ENCODE results near the gene AP3B2.
"Not testable (repeated sequence)": the region's sequence is repeated elsewhere in the genome, so short reads cannot be mapped to it uniquely, and the experiment has no call there.

Gene AP3B2

GRCh38 chr15:82726816-82727215 lies 17.1 kb upstream of the AP3B2 start:
- no peaks in the 10 kb centered on the region for H3K9me3 ChIP-seq (ENCODE audit: control insufficient read depth, low read length)
- no peak overlapping the region for H3K4me3 ChIP-seq (ENCODE audit: low read length)
- no peak overlapping the region for H3K9ac ChIP-seq (ENCODE audit: low read length)
- no peaks in the 10 kb centered on the region for H3K4me1 ChIP-seq (ENCODE audit: control insufficient read depth, insufficient read depth, low read length)
- no peaks in the 10 kb centered on the region for H3K36me3 ChIP-seq (ENCODE audit: control insufficient read depth, insufficient read depth, low read length)
- no peaks in the 10 kb centered on the region for H3K27me3 ChIP-seq (ENCODE audit: control insufficient read depth, insufficient read depth, low read length)

- Histone ChIP-seq H3K9me3 (ENCODE audit: control insufficient read depth, low read length) (no peaks in the 10 kb centered on the region), H3K27me3 (ENCODE audit: control insufficient read depth, insufficient read depth, low read length) (peaks cover 6% of the 10 kb centered on the region), H3K9ac (ENCODE audit: low read length) (no peak overlapping the region), H3K4me3 (ENCODE audit: low read length) (no peak overlapping the region), H3K36me3 (ENCODE audit: control insufficient read depth, insufficient read depth, low read length) (no peaks in the 10 kb centered on the region), H3K4me1 (ENCODE audit: control insufficient read depth, insufficient read depth, low read length) (no peaks in the 10 kb centered on the region)
These were observed 5.3 kb upstream of the AP3B2 start for GRCh38 chr15:82715003-82715402.

- no peaks in the 10 kb centered on the region for H3K9me3 ChIP-seq (ENCODE audit: control insufficient read depth, low read length)
- no peaks in the 10 kb centered on the region for H3K4me1 ChIP-seq (ENCODE audit: control insufficient read depth, insufficient read depth, low read length)
- no peak overlapping the region for H3K9ac ChIP-seq (ENCODE audit: low read length)
- H3K4me3 ChIP-seq (ENCODE audit: low read length), result no peak overlapping the region
- no peaks in the 10 kb centered on the region for H3K36me3 ChIP-seq (ENCODE audit: control insufficient read depth, insufficient read depth, low read length)
- H3K27me3 ChIP-seq (ENCODE audit: control insufficient read depth, insufficient read depth, low read length), result peaks cover 6% of the 10 kb centered on the region
These were observed 4.3 kb upstream of the AP3B2 start for GRCh38 chr15:82714016-82714415.

- Histone ChIP-seq H3K4me1 (ENCODE audit: control insufficient read depth, insufficient read depth, low read length) (no peaks in the 10 kb centered on the region), H3K9me3 (ENCODE audit: control insufficient read depth, low read length) (no peaks in the 10 kb centered on the region), H3K27me3 (ENCODE audit: control insufficient read depth, insufficient read depth, low read length) (peaks cover 14% of the 10 kb centered on the region), H3K36me3 (ENCODE audit: control insufficient read depth, insufficient read depth, low read length) (no peaks in the 10 kb centered on the region), H3K4me3 (ENCODE audit: low read length) (no peak overlapping the region), H3K9ac (ENCODE audit: low read length) (no peak overlapping the region)
These were observed 2.4 kb upstream of the AP3B2 start for GRCh38 chr15:82712036-82712435.

- H3K4me1 ChIP-seq (ENCODE audit: control insufficient read depth, insufficient read depth, low read length), result no peaks in the 10 kb centered on the region
- no peak overlapping the region for H3K9ac ChIP-seq (ENCODE audit: low read length)
- no peaks in the 10 kb centered on the region for H3K9me3 ChIP-seq (ENCODE audit: control insufficient read depth, low read length)
- no peaks in the 10 kb centered on the region for H3K36me3 ChIP-seq (ENCODE audit: control insufficient read depth, insufficient read depth, low read length)
- no peak overlapping the region for H3K4me3 ChIP-seq (ENCODE audit: low read length)
- H3K27me3 ChIP-seq (ENCODE audit: control insufficient read depth, insufficient read depth, low read length), result peaks cover 14% of the 10 kb centered on the region
These were observed 1.3 kb upstream of the AP3B2 start for GRCh38 chr15:82710926-82711490.

GRCh38 chr15:82710208-82710555 lies 507 bp upstream of the AP3B2 start:
- H3K36me3 ChIP-seq (ENCODE audit: control insufficient read depth, insufficient read depth, low read length), result no peaks in the 10 kb centered on the region
- H3K9ac ChIP-seq (ENCODE audit: low read length), result no peak overlapping the region
- H3K4me3 ChIP-seq (ENCODE audit: low read length), result no peak overlapping the region

GRCh38 chr15:82709081-82709420 lies 624 bp downstream of the AP3B2 start:
- H3K4me1 ChIP-seq (ENCODE audit: control insufficient read depth, insufficient read depth, low read length), result no peaks in the 10 kb centered on the region
- H3K9ac ChIP-seq (ENCODE audit: low read length), result no peak overlapping the region
- no peak overlapping the region for H3K4me3 ChIP-seq (ENCODE audit: low read length)
- H3K36me3 ChIP-seq (ENCODE audit: control insufficient read depth, insufficient read depth, low read length), result no peaks in the 10 kb centered on the region
- no peaks in the 10 kb centered on the region for H3K9me3 ChIP-seq (ENCODE audit: control insufficient read depth, low read length)
- peaks cover 8% of the 10 kb centered on the region for H3K27me3 ChIP-seq (ENCODE audit: control insufficient read depth, insufficient read depth, low read length)

More at GRCh38 chr15:82710208-82710555, 507 bp upstream of the AP3B2 start:
- peaks cover 12% of the 10 kb centered on the region for H3K27me3 ChIP-seq (ENCODE audit: control insufficient read depth, insufficient read depth, low read length)
- H3K9me3 ChIP-seq (ENCODE audit: control insufficient read depth, low read length), result no peaks in the 10 kb centered on the region
- no peaks in the 10 kb centered on the region for H3K4me1 ChIP-seq (ENCODE audit: control insufficient read depth, insufficient read depth, low read length)

GRCh38 chr15:82705856-82706255 lies 3.8 kb downstream of the AP3B2 start:
- not testable (repeated sequence) for H3K27me3 ChIP-seq (ENCODE audit: control insufficient read depth, insufficient read depth, low read length)

GRCh38 chr15:82699726-82700125 lies 9.9 kb downstream of the AP3B2 start:
- no peak overlapping the region for H3K9ac ChIP-seq (ENCODE audit: low read length)
- no peaks in the 10 kb centered on the region for H3K36me3 ChIP-seq (ENCODE audit: control insufficient read depth, insufficient read depth, low read length)
- H3K27me3 ChIP-seq (ENCODE audit: control insufficient read depth, insufficient read depth, low read length), result no peaks in the 10 kb centered on the region
- no peak overlapping the region for H3K4me3 ChIP-seq (ENCODE audit: low read length)
- no peaks in the 10 kb centered on the region for H3K4me1 ChIP-seq (ENCODE audit: control insufficient read depth, insufficient read depth, low read length)
- H3K9me3 ChIP-seq (ENCODE audit: control insufficient read depth, low read length), result no peaks in the 10 kb centered on the region

More at GRCh38 chr15:82705856-82706255, 3.8 kb downstream of the AP3B2 start:
- H3K9ac ChIP-seq (ENCODE audit: low read length); H3K36me3 ChIP-seq (ENCODE audit: control insufficient read depth, insufficient read depth, low read length); H3K4me3 ChIP-seq (ENCODE audit: low read length); H3K9me3 ChIP-seq (ENCODE audit: control insufficient read depth, low read length); H3K4me1 ChIP-seq (ENCODE audit: control insufficient read depth, insufficient read depth, low read length): not testable (repeated sequence)

- Histone ChIP-seq H3K4me3 (ENCODE audit: low read length) (no peak overlapping the region), H3K4me1 (ENCODE audit: control insufficient read depth, insufficient read depth, low read length) (no peaks in the 10 kb centered on the region), H3K9ac (ENCODE audit: low read length) (no peak overlapping the region), H3K36me3 (ENCODE audit: control insufficient read depth, insufficient read depth, low read length) (no peaks in the 10 kb centered on the region), H3K27me3 (ENCODE audit: control insufficient read depth, insufficient read depth, low read length) (no peaks in the 10 kb centered on the region), H3K9me3 (ENCODE audit: control insufficient read depth, low read length) (no peaks in the 10 kb centered on the region)
These were observed 10.8 kb downstream of the AP3B2 start for GRCh38 chr15:82698711-82699345.

GRCh38 chr15:82697735-82698407 lies 11.8 kb downstream of the AP3B2 start:
- Histone ChIP-seq H3K9me3 (ENCODE audit: control insufficient read depth, low read length) (no peaks in the 10 kb centered on the region), H3K4me3 (ENCODE audit: low read length) (no peak overlapping the region), H3K4me1 (ENCODE audit: control insufficient read depth, insufficient read depth, low read length) (no peaks in the 10 kb centered on the region), H3K36me3 (ENCODE audit: control insufficient read depth, insufficient read depth, low read length) (no peaks in the 10 kb centered on the region), H3K27me3 (ENCODE audit: control insufficient read depth, insufficient read depth, low read length) (no peaks in the 10 kb centered on the region), H3K9ac (ENCODE audit: low read length) (no peak overlapping the region)

GRCh38 chr15:82692171-82692570 lies 17.5 kb downstream of the AP3B2 start:
- Histone ChIP-seq H3K4me3 (ENCODE audit: low read length) (no peak overlapping the region), H3K36me3 (ENCODE audit: control insufficient read depth, insufficient read depth, low read length) (no peaks in the 10 kb centered on the region), H3K27me3 (ENCODE audit: control insufficient read depth, insufficient read depth, low read length) (no peaks in the 10 kb centered on the region), H3K9me3 (ENCODE audit: control insufficient read depth, low read length) (no peaks in the 10 kb centered on the region), H3K4me1 (ENCODE audit: control insufficient read depth, insufficient read depth, low read length) (no peaks in the 10 kb centered on the region), H3K9ac (ENCODE audit: low read length) (no peak overlapping the region)

Measured in mucosa of stomach (tissue), 1 donor.